ENCODE measurements around the gene DBH.
"Not testable (repeated sequence)": the region's sequence is repeated elsewhere in the genome, so short reads cannot be mapped to it uniquely, and the experiment has no call there.

Gene DBH

GRCh38 chr9:133672503-133673257 is 36.5 kb downstream of the DBH start:
- no peak overlapping the region for H3K27ac ChIP-seq
- no peak overlapping the region for H3K4me3 ChIP-seq
- DNase-seq (ENCODE audit: low spot score): no peak
- TF ChIP-seq, protein P1, sequence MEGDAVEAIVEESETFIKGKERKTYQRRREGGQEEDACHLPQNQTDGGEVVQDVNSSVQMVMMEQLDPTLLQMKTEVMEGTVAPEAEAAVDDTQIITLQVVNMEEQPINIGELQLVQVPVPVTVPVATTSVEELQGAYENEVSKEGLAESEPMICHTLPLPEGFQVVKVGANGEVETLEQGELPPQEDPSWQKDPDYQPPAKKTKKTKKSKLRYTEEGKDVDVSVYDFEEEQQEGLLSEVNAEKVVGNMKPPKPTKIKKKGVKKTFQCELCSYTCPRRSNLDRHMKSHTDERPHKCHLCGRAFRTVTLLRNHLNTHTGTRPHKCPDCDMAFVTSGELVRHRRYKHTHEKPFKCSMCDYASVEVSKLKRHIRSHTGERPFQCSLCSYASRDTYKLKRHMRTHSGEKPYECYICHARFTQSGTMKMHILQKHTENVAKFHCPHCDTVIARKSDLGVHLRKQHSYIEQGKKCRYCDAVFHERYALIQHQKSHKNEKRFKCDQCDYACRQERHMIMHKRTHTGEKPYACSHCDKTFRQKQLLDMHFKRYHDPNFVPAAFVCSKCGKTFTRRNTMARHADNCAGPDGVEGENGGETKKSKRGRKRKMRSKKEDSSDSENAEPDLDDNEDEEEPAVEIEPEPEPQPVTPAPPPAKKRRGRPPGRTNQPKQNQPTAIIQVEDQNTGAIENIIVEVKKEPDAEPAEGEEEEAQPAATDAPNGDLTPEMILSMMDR (IDR thresholded peaks at IDR 0.05): no peak

- TF ChIP-seq, protein P1 (IDR thresholded peaks at IDR 0.05): no peak
- H3K27ac ChIP-seq: no peak overlapping the region
- H3K4me3 ChIP-seq: no peak overlapping the region
- DNase-seq (ENCODE audit: low spot score): no peak
Observed at GRCh38 chr9:133673258-133673655, 37.1 kb downstream of the DBH start.

DNA sequence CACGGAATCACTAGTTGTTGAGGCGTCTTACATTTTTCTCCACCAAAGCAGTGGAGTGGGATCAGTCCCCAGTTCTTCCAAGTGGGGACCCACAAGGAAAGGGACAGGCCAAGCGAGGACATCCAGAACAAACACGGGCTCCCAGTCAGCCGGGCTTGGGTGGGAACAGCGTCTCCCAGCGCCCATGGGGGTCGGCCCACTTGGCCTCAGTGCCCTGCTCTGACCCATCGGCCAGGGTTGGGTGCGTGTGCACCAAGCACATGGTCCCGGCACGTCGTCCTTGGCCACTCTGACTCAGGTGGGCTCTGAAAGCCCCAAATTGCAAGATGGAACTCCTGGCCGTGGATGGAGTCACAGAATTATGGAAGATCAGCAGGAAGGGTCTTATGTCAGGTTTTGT is 37.9 kb downstream of the DBH start:
- DNase-seq (ENCODE audit: low spot score): no peak
- Histone ChIP-seq H3K4me3 (no peak overlapping the region), H3K27ac (no peak overlapping the region)
- TF ChIP-seq, protein P1 (IDR thresholded peaks at IDR 0.05): no peak

DNA sequence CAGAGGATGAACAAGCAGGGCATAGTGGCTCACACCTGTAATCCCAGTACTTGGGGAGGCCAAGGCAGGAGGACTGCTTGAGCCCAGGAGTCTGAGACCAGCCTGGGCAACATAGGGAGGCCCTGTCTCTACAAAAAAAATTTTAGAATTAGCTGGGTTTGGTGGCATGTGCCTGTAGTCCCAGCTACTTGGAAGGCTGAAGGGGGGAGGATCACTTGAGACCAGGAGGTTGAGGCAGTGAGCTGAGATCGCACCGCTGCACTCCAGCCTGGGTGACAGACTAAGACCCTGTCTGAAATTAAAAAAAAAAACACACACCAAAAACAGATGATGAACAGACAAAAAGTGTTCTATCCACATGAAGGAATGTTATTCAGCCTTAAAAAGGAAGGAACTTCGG is 39.6 kb downstream of the DBH start:
- not testable (repeated sequence) for H3K27ac ChIP-seq; DNase-seq (ENCODE audit: low spot score); H3K4me3 ChIP-seq

GRCh38 chr9:133676450-133676849 is 40.3 kb downstream of the DBH start:
- TF ChIP-seq, protein P1 (IDR thresholded peaks at IDR 0.05): no peak
- H3K27ac ChIP-seq: no peak overlapping the region
- no peak overlapping the region for H3K4me3 ChIP-seq
- no peak for DNase-seq (ENCODE audit: low spot score)

- DNase-seq (ENCODE audit: low spot score): no peak
- TF ChIP-seq, protein P1 (IDR thresholded peaks at IDR 0.05): no peak
- Histone ChIP-seq H3K27ac (no peak overlapping the region), H3K4me3 (no peak overlapping the region)
Observed at GRCh38 chr9:133677126-133678010, 41.2 kb downstream of the DBH start.

GRCh38 chr9:133679056-133679455 is 42.9 kb downstream of the DBH start:
- TF ChIP-seq, protein P1 (IDR thresholded peaks at IDR 0.05): no peak
- Histone ChIP-seq H3K4me3 (peak overlapping the region; percentile 38), H3K27ac (no peak overlapping the region)
- DNase-seq (ENCODE audit: low spot score): no peak
